NCI-H187 treated with DMSO at 0.1 percent for 48 hours (cell line): ENCODE data around the gene ACTR10.

Source experiments
- DNase-seq: peaks from one replicate; lab custom pipeline; 2025; lab: John Stamatoyannopoulos, UW

The ACTR10 gene

GRCh38 chr14:58281969-58282368 lies 82.0 kb downstream of the ACTR10 start:
- DNase-seq, result no peak

GRCh38 chr14:58282925-58283593 lies 83.1 kb downstream of the ACTR10 start:
- no peak for DNase-seq

DNA sequence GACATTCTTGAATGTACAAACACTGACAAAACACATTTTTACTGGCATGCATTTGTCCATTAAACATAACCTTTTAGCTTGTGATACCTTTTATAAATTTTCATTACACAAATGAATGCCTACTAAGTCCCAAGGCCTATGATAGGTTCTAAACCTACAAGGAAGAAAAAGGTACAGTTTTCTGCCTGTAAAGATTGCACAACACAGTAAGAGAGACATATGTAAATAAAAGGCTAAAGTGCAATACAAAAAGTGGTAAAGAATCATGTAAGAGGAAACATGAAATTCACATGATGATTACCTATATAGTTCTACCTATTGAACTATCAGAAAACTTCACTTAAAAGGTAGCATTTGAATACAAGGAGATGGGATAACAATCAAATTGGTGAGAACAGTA lies 83.8 kb downstream of the ACTR10 start:
- DNase-seq, result no peak

DNA sequence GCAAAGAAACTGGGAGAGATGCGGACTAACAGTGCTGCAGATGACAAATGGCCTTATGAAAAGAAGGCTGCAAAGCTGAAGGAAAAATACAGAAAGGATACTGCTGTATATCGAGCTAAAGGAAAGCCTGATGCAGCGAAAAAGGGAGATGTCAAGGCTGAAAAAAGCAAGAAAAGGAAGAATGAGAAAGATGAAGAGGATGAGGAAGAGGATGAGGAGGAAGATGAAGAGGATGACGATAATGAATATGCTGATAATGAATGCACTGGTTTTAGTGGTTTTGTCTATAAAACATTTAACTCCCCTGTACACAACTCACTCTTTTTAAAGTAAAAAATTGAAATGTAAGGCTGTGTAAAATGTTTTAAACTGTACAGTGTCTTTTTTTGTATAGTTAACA lies 85.2 kb downstream of the ACTR10 start:
- no peak for DNase-seq
